Activated T-helper 9 cell treated with anti-CD3 and anti-CD28 coated beads, Interleukin-2, amount 50 U/mL, for 16 hours (primary cell): ENCODE data around the gene NAV2.

Source experiments
- DNase-seq: peaks from one replicate; pipeline ENCODE4 v3.0.0-alpha.2; 2020; ENCODE audit warnings: low read depth

The NAV2 gene

GRCh38 chr11:19779740-19780139, 67.1 kb downstream of the NAV2 start:
- DNase-seq = no peak

GRCh38 chr11:19781351-19781750, 68.7 kb downstream of the NAV2 start:
- DNase-seq = no peak

GRCh38 chr11:19785265-19785664, 72.6 kb downstream of the NAV2 start:
- DNase-seq = no peak

GRCh38 chr11:19786644-19787043, 74.0 kb downstream of the NAV2 start:
- no peak for DNase-seq

GRCh38 chr11:19788435-19788834, 75.8 kb downstream of the NAV2 start:
- no peak for DNase-seq

GRCh38 chr11:19789245-19789644, 76.6 kb downstream of the NAV2 start:
- no peak for DNase-seq

- DNase-seq = no peak
These were observed 77.4 kb downstream of the NAV2 start for GRCh38 chr11:19789835-19790710.

- no peak for DNase-seq
These were observed 78.4 kb downstream of the NAV2 start for GRCh38 chr11:19790831-19791552.

GRCh38 chr11:19792510-19792909, 79.9 kb downstream of the NAV2 start:
- no peak for DNase-seq

GRCh38 chr11:19793326-19793725, 80.7 kb downstream of the NAV2 start:
- DNase-seq = no peak

GRCh38 chr11:19794161-19794560, 81.5 kb downstream of the NAV2 start:
- no peak for DNase-seq

- no peak for DNase-seq
These were observed 82.4 kb downstream of the NAV2 start for GRCh38 chr11:19795082-19795481.

GRCh38 chr11:19800162-19800561, 87.5 kb downstream of the NAV2 start:
- no peak for DNase-seq

GRCh38 chr11:19800714-19801519, 88.3 kb downstream of the NAV2 start:
- DNase-seq = no peak

GRCh38 chr11:19802773-19803293, 90.2 kb downstream of the NAV2 start:
- DNase-seq = no peak

- DNase-seq = no peak
These were observed 90.9 kb downstream of the NAV2 start for GRCh38 chr11:19803506-19803998.

- DNase-seq = no peak
These were observed 92.7 kb downstream of the NAV2 start for GRCh38 chr11:19805376-19805775.

- DNase-seq = no peak
These were observed 93.2 kb downstream of the NAV2 start for GRCh38 chr11:19805827-19806226.

- DNase-seq = no peak
These were observed 93.6 kb downstream of the NAV2 start for GRCh38 chr11:19806251-19806650.

- no peak for DNase-seq
These were observed 95.7 kb downstream of the NAV2 start for GRCh38 chr11:19808076-19808911.

GRCh38 chr11:19810852-19811251, 98.2 kb downstream of the NAV2 start:
- no peak for DNase-seq
